HCT116 (cell line): Measurements from ENCODE around the gene SMOC1. TPM values are rescaled to one million over a fixed set of nuclear protein-coding genes. Genes with fewer than 3 reads are reported as not detected.

ENCODE experiments used
- ATAC-seq: fragments of 200-7000 bp; cut with Tn5 transposase; 2 replicates; pipeline ENCODE4 v1.9.1; 2020; ENCODE audit warnings: mild to moderate bottlenecking, moderate library complexity
- BruUV-seq: library from RNA; stranded (reverse); fragments of 400-500 nt; replicated peaks from 2 replicates; lab custom pipeline; 2021; lab: Mats Ljungman, UMichigan
- CTCF ChIA-PET: fragments of 300-600 bp; sonication (Branson Sonifier 250); formaldehyde crosslinking; loops from one replicate; lab custom pipeline; 2021; ENCODE audit warnings: antibody characterized with exemption; lab: Charles Lee
- POLR2A ChIA-PET: fragments of 300-600, 350-600 bp; sonication (Branson Sonifier 250); formaldehyde crosslinking; loops from one replicate; lab custom pipeline; 2021; ENCODE audit warnings: antibody characterized with exemption; lab: Charles Lee
- RAD21 ChIA-PET, 2 experiments: fragments of 300-600 bp; sonication (Branson Sonifier 250); formaldehyde crosslinking; loops; one replicate each; lab custom pipeline; 2023; ENCODE audit warnings: low total read pairs in 2 of 2; ENCODE audit not compliant: uncharacterized antibody in 2 of 2, unreplicated experiment in 2 of 2, low non-redundant PET in 1 of 2; lab: Charles Lee
- DNase-seq: peaks from one replicate; pipeline ENCODE4 v3.0.0-alpha.2; 2010; ENCODE audit warnings: low read depth, low spot score
- H2AFZ ChIP-seq: fragments of 200-600 bp; shearing (Covaris generic), sonication (generic); 2 replicates; pipeline ENCODE4 v1.6.1; 2017; ENCODE audit warnings: low read depth, mixed run types, mixed read lengths, antibody characterized with exemption, low read length; ENCODE audit not compliant: poor library complexity, severe bottlenecking
- H3K27ac ChIP-seq: 2 replicates; pipeline ENCODE4 v1.5.1; 2012; ENCODE audit warnings: low read depth, low read length
- H3K27me3 ChIP-seq: fragments of 200-600 bp; sonication (generic); 2 replicates; pipeline ENCODE4 v1.6.1; 2016; ENCODE audit warnings: mixed run types, low read length, mixed read lengths; ENCODE audit not compliant: insufficient read depth
- H3K36me3 ChIP-seq, 2 experiments: fragments of 200-500 bp in 1 of 2; fragments of 200-600 bp in 1 of 2; sonication (Bioruptor generic) in 1 of 2; sonication (generic) in 1 of 2; 2 replicates each; pipeline versions ENCODE4 v1.5.1 to v1.6.1; 2014 to 2016; ENCODE audit warnings: low read length in 2 of 2, inconsistent platforms in 1 of 2, mixed read lengths in 1 of 2, mixed run types in 1 of 2; ENCODE audit not compliant: insufficient read depth in 2 of 2, control insufficient read depth in 1 of 2
- H3K4me1 ChIP-seq, 2 experiments: fragments of 200-600 bp in 1 of 2; sonication (generic) in 1 of 2; 2 replicates each; pipeline versions ENCODE4 v1.5.1 to v1.6.1; 2012 to 2017; ENCODE audit warnings: low read length in 2 of 2, inconsistent platforms in 1 of 2, mild to moderate bottlenecking in 1 of 2, mixed read lengths in 1 of 2, mixed run types in 1 of 2, moderate library complexity in 1 of 2; ENCODE audit not compliant: insufficient read depth in 2 of 2, control insufficient read depth in 1 of 2
- H3K4me2 ChIP-seq: fragments of 200-600 bp; sonication (generic); 2 replicates; pipeline ENCODE4 v1.6.1; 2017; ENCODE audit warnings: mixed run types, low read length, mixed read lengths
- H3K4me3 ChIP-seq, 2 experiments: fragments of 200-600 bp in 1 of 2; sonication (generic) in 1 of 2; replicated peaks in 1 of 2; 2 replicates each; pipeline ENCODE4 v1.5.1; 2011 to 2016; ENCODE audit warnings: low read length in 2 of 2, control low read depth in 1 of 2, low read depth in 1 of 2, mild to moderate bottlenecking in 1 of 2, mixed read lengths in 1 of 2, mixed run types in 1 of 2
- H3K79me2 ChIP-seq: fragments of 200-600 bp; sonication (generic); 2 replicates; pipeline ENCODE4 v1.6.1; 2017; ENCODE audit warnings: mild to moderate bottlenecking, mixed run types, low read length, moderate library complexity, mixed read lengths; ENCODE audit not compliant: insufficient read depth
- H3K9ac ChIP-seq: fragments of 200-600 bp; sonication (generic); 2 replicates; pipeline ENCODE4 v1.6.1; 2016; ENCODE audit warnings: low read length, mixed read lengths
- H3K9me2 ChIP-seq: fragments of 200-600 bp; sonication (generic), shearing (Covaris generic); 2 replicates; pipeline ENCODE4 v1.6.1; 2017; ENCODE audit warnings: mixed run types, mild to moderate bottlenecking, moderate library complexity; ENCODE audit not compliant: insufficient read depth
- H3K9me3 ChIP-seq, 2 experiments: fragments of 200-500 bp in 1 of 2; fragments of 200-600 bp in 1 of 2; sonication (Bioruptor generic) in 1 of 2; sonication (generic) in 1 of 2; 2 replicates each; pipeline ENCODE4 v1.6.1; 2014 to 2017; ENCODE audit warnings: low read length in 2 of 2, mixed read lengths in 2 of 2, inconsistent platforms in 1 of 2, low read depth in 1 of 2, mild to moderate bottlenecking in 1 of 2, mixed run types in 1 of 2, moderate library complexity in 1 of 2; ENCODE audit not compliant: control insufficient read depth in 1 of 2, insufficient read depth in 1 of 2
- H4K20me1 ChIP-seq: fragments of 200-600 bp; sonication (generic), shearing (Covaris generic); 2 replicates; pipeline ENCODE4 v1.6.1; 2017; ENCODE audit warnings: mixed run types, mild to moderate bottlenecking, moderate library complexity; ENCODE audit not compliant: insufficient read depth
- CBX3 ChIP-seq: IDR thresholded peaks from 2 replicates; pipeline ENCODE4 v1.6.1; 2012; ENCODE audit warnings: low read depth
- EGR1 ChIP-seq: IDR thresholded peaks from 2 replicates; pipeline ENCODE4 v1.6.1; 2012; ENCODE audit warnings: low read depth
- EZH2 ChIP-seq: fragments of 200-600 bp; sonication (generic); IDR thresholded peaks from 2 replicates; pipeline ENCODE4 v1.6.1; 2017; ENCODE audit warnings: antibody characterized with exemption, mixed run types
- EZH2phosphoT487 ChIP-seq: fragments of 200-600 bp; IDR thresholded peaks from 2 replicates; pipeline ENCODE4 v1.6.1; 2018; ENCODE audit warnings: antibody characterized with exemption, borderline replicate concordance
- JUND ChIP-seq: IDR thresholded peaks from 2 replicates; pipeline ENCODE4 v1.6.1; 2012
- POLR2A ChIP-seq: IDR thresholded peaks from 2 replicates; pipeline ENCODE4 v1.7.0; 2011; ENCODE audit warnings: borderline replicate concordance; ENCODE audit not compliant: insufficient read depth, insufficient read length; ENCODE audit errors: extremely low read depth
- POLR2AphosphoS5 ChIP-seq: IDR thresholded peaks from 2 replicates; pipeline ENCODE4 v1.6.1; 2011; ENCODE audit warnings: mild to moderate bottlenecking, low read depth, low read length, moderate library complexity
- REST ChIP-seq: IDR thresholded peaks from 2 replicates; pipeline ENCODE4 v1.6.1; 2012; ENCODE audit warnings: low read depth
- SP1 ChIP-seq: IDR thresholded peaks from 2 replicates; pipeline ENCODE4 v1.6.1; 2012; ENCODE audit warnings: low read depth
- SRF ChIP-seq: IDR thresholded peaks from 2 replicates; pipeline ENCODE4 v1.6.1; 2012; ENCODE audit warnings: low read depth
- ZBTB33 ChIP-seq: IDR thresholded peaks from 2 replicates; pipeline ENCODE4 v1.6.1; 2011; ENCODE audit warnings: mild to moderate bottlenecking, low read length, moderate library complexity; ENCODE audit not compliant: insufficient replicate concordance; ENCODE audit errors: extremely low read depth
- ZNF274 ChIP-seq: fragments of 200-500 bp; sonication (Bioruptor generic); IDR thresholded peaks from 2 replicates; pipeline ENCODE4 v1.6.1; 2014; ENCODE audit warnings: mild to moderate bottlenecking, low read depth, low read length, inconsistent platforms
- intact Hi-C: fragments of 100-400 bp; cut with micrococcal nuclease; formaldehyde crosslinking; loops from 2 replicates; pipeline ENCODE4 v1.10.0; 2022
- total RNA-seq: library from RNA; stranded (reverse); gene quantifications from one replicate; pipeline ENCODE4 v1.2.1, GENCODE V29; 2021; ENCODE audit not compliant: unreplicated experiment
- TF ChIP-seq, protein P1 (sequence below): IDR thresholded peaks from 2 replicates; pipeline ENCODE4 v1.6.1; 2012

SMOC1 gene
- total RNA-seq, 1 experiment from 2014 or later = not detected

DNA sequence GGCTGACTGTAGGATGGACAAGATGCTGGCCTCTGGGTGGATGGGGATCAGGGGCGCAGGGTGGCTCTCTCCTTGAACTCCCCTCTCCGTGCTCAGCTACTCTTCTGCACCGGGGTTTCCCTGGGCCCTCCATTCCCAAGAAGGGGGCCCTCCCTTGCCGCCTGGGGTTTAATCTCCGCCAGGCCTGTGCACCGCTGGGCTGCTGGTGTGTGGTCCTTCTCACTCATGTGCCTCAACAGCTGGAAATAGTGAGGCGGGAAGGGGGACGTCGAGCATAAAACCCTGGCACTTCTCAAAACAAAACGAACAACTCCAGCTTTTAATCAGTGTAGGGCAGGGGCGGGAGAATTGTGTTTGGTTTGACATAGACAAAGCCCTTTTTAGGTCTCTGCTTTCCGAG, 19.0 kb upstream of the SMOC1 start:
- Histone ChIP-seq H4K20me1 (no peaks in the 10 kb centered on the region), H2AFZ (no peak overlapping the region), H3K4me2 (no peak overlapping the region), H3K4me3 (no peak overlapping the region), H3K9me2 (no peaks in the 10 kb centered on the region), H3K9me3 (0 out of 4 replicates have a peak, but pooled peaks cover 0 to 5% of the 10 kb centered on the region in 2 experiments), H3K79me2 (no peaks in the 10 kb centered on the region), H3K4me1 (no peaks in the 10 kb centered on the region), H3K36me3 (no peaks in the 10 kb centered on the region), H3K27ac (no peak overlapping the region), H3K27me3 (peaks cover 20% of the 10 kb centered on the region; the same call in 1 of the 2 replicates), H3K9ac (no peak overlapping the region)
- no TSS peak for BruUV-seq
- no peak for TF ChIP-seq SRF
- RAD21 ChIA-PET = no interaction called here
- DNase-seq = no peak
- no peak for ATAC-seq
- POLR2A ChIA-PET = no interaction called here
- intact Hi-C loops = no loop called here
- CTCF ChIA-PET = no interaction called here

- no peaks in the 10 kb centered on the region for H3K79me2 ChIP-seq
- TF ChIP-seq SP1 (no peak), EZH2 (no peak), REST (no peak), CBX3 (no peak), JUND (no peak), SRF (no peak), ZBTB33 (no peak), POLR2AphosphoS5 (no peak), EZH2phosphoT487 (no peak), ZNF274 (no peak), EGR1 (no peak), POLR2A (no peak)
- TF ChIP-seq, protein P1, sequence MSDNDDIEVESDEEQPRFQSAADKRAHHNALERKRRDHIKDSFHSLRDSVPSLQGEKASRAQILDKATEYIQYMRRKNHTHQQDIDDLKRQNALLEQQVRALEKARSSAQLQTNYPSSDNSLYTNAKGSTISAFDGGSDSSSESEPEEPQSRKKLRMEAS = no peak
- H3K27me3 ChIP-seq = peaks cover 11% of the 10 kb centered on the region; the same call in 1 of the 2 replicates
- POLR2A ChIA-PET = no interaction called here
- no peak overlapping the region for H3K9ac ChIP-seq
- H3K9me3 ChIP-seq = 0 out of 4 replicates have a peak, but pooled peaks cover 0 to 5% of the 10 kb centered on the region in 2 experiments
- no peaks in the 10 kb centered on the region for H4K20me1 ChIP-seq
- BruUV-seq = no TSS peak
- H3K27ac ChIP-seq = no peak overlapping the region
- H3K4me1 ChIP-seq = no peaks in the 10 kb centered on the region
- no peak overlapping the region for H2AFZ ChIP-seq
- CTCF ChIA-PET = no interaction called here
- ATAC-seq (no peak), DNase-seq (no peak)
- RAD21 ChIA-PET = no interaction called here
- H3K4me3 ChIP-seq = no peak overlapping the region
- no peaks in the 10 kb centered on the region for H3K36me3 ChIP-seq
- intact Hi-C loops = no loop called here
- no peaks in the 10 kb centered on the region for H3K9me2 ChIP-seq
- no peak overlapping the region for H3K4me2 ChIP-seq
Observed at GRCh38 chr14:69861025-69861569, 18.1 kb upstream of the SMOC1 start.
